ENCODE data around the gene HOXB6. TPM values are rescaled to one million over a fixed set of nuclear protein-coding genes. Genes with fewer than 3 reads are reported as not detected.

HOXB6 gene
- polyA plus RNA-seq, 1 donor = 9.8 TPM

DNA sequence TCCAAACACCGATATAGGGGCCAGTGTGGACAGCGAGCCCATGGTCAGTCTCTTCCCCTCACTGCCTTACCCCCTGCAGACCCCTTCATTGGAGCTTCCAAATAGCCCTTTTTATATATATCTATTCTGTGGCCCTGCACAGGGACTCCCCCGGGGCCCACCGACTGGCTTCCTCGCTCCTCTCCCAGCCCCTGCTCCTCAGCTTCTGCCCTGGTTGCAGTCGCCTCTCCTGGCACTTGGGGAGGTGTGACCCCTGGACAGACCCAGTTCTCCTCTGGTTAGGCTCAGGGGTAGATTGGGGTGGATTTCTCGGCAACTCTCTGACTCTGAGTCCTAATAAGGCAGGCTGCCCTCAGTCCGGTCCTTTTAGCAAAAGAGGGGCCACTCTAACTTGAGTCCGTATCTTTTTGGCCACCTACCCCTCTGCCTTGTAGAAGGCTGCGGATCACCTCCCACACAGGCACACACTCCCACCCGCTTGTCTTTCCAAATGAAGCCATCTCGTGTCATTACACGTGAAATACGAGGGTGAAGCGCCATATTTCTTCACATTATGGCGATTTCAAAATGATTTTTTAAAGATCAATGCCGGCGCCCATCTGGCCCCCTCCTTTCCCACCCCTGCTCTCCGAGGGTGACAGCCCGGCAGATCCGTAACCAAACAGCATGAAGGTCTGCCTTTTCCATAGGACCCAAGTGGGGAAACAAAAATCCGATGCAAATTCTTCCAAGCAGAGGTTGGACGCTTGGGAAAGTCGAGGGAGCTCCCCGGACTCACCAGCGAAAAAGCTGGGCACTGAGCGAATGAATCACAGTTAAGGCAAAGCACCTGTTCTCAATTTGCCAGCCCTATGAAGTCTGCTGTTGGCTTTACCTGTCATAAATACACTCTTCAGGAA is 23.1 kb upstream of the HOXB6 start:
- Histone ChIP-seq H3K27me3 (ENCODE audit: control insufficient read depth, insufficient read depth, low read length) (peaks cover 99% of the 10 kb centered on the region), H3K4me1 (ENCODE audit: control insufficient read depth, insufficient read depth, low read length) (peaks cover 33% of the 10 kb centered on the region), H3K9me3 (ENCODE audit: control insufficient read depth, low read depth, low read length) (peaks cover 9% of the 10 kb centered on the region), H3K27ac (ENCODE audit: low read length) (no peak overlapping the region), H3K36me3 (ENCODE audit: control insufficient read depth, insufficient read depth, low read length) (no peaks in the 10 kb centered on the region), H3K4me3 (ENCODE audit: low read length) (no peak overlapping the region)
- no CpG with 5 or more reads among the region's 27 CpGs for WGBS (ENCODE audit: insufficient coverage, low lambda C conversion rate)
- no peak for DNase-seq

DNA sequence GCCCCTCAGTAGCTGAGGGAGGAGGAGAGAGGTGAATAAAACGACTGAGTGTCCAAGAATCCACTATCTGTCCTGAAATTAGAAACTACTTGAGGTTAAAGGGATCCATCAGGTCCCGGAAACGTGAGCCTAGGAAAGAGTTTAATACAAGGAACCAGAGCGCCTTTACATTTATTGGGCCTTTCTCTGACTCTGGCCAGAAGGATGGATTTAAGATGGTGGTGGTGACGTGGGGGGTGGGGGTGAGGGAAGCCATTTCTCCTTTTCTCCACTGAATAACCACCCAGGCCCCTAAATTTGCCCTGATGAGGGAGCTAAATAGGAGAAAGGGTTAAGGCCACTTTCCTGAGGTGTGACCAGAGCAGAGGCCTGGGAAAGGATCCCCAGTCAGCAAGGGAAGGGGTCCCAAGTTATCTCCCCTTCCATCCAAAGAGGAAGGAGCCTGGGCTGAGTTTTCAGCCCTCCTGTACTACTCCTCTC is 22.4 kb upstream of the HOXB6 start:
- Histone ChIP-seq H3K27ac (ENCODE audit: low read length) (no peak overlapping the region), H3K36me3 (ENCODE audit: control insufficient read depth, insufficient read depth, low read length) (no peaks in the 10 kb centered on the region), H3K4me3 (ENCODE audit: low read length) (no peak overlapping the region), H3K27me3 (ENCODE audit: control insufficient read depth, insufficient read depth, low read length) (peaks cover 99% of the 10 kb centered on the region), H3K4me1 (ENCODE audit: control insufficient read depth, insufficient read depth, low read length) (peaks cover 33% of the 10 kb centered on the region), H3K9me3 (ENCODE audit: control insufficient read depth, low read depth, low read length) (peaks cover 9% of the 10 kb centered on the region)
- WGBS (ENCODE audit: insufficient coverage, low lambda C conversion rate) = no CpG with 5 or more reads among the region's 5 CpGs
- no peak for DNase-seq

DNA sequence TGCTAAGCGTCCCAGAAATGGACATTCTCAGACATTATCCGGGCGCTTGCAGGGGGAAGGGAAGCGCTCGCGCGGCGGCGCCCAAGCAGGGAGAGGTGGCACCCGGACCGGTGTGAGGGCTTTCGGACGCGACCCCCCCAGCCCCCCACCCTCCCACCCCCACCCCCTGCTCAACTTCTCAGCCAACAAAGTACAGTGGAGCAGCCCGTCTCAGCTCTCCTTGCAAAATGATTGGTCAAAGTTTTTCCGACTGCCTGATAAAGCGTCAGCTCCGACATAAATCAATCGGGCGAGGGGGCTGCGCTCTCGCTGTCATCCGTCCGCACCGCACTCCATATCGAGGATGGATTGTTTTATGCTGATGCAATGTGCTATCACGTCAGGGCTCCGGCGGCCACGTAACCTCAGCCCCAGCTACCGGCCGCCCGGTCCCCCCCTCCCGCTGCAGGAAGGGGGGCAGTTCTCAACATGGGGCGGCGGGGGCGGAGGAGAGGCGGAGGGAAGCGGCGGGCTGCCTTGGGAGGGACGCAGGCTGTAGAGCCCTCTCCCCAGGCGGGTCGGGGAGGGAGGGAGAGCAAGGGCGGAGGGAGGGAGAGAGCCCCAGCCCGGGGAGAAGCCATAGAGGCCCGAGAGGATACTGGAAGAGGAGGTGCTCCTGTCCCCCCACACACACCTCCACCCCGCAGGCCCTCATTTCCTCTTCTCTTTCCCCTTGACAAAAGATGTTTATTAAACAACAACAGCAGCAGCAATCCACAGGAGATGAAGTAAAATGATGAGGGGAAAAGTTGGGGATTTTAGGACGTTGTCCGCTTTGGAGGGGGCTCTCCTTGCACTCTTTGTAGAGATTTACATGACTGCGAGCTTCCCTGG is 21.7 kb upstream of the HOXB6 start, which contains the start of gene HOXB9:
Gene HOXB9 (minus strand): TSS at position 114 of the 873 bp plus-strand sequence. CDS start 89 bp downstream, at position 25.
- Histone ChIP-seq H3K4me1 (ENCODE audit: control insufficient read depth, insufficient read depth, low read length) (peaks cover 29% of the 10 kb centered on the region), H3K4me3 (ENCODE audit: low read length) (peak within 1 kb of the TSS; percentile 27), H3K9me3 (ENCODE audit: control insufficient read depth, low read depth, low read length) (peaks cover 10% of the 10 kb centered on the region), H3K27ac (ENCODE audit: low read length) (peak within 1 kb of the TSS; percentile 21), H3K27me3 (ENCODE audit: control insufficient read depth, insufficient read depth, low read length) (peaks cover 99% of the 10 kb centered on the region), H3K36me3 (ENCODE audit: control insufficient read depth, insufficient read depth, low read length) (no peaks in the 10 kb centered on the region)
- WGBS (ENCODE audit: insufficient coverage, low lambda C conversion rate) = no CpG with 5 or more reads among the region's 50 CpGs
- DNase-seq = no peak

DNA sequence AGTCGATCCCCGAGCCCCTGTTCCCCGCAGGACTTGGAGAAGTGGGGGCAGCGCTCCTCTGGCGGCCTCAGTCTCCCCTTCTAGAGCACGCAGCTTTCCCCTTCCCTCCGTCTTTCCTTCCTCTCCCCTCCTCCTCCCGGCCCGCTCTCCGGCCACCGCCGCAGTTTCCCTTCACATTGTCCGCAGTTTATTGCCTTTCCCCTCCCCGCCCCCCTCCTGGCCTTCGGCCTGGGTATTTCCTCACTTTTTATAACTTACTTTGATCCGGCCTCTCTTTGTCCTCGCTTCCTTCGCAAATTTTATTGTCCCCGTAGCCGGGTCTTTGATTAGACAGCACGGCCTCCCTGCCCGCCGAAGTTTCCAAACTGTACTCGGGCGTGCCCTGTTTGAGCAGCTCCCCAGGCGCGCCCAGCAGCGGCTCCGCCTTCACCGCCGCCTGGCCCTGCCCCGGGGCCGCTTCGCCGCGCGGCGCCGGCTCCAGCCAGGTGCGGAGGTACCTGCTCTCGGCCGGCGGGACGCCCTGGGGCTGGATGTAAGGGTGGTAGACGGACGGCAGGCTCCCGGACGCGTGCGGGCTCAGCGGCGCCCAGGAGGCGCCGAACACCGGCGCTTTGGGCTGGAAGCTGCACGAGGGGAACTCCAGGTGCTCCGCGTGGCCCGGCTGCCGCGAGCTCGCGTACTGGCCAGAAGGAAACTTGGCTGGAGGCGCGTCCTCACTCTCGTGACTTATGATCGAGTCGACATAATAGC is 20.9 kb upstream of the HOXB6 start:
- Histone ChIP-seq H3K27me3 (ENCODE audit: control insufficient read depth, insufficient read depth, low read length) (peaks cover 99% of the 10 kb centered on the region), H3K27ac (ENCODE audit: low read length) (peak overlapping the region; percentile 21), H3K36me3 (ENCODE audit: control insufficient read depth, insufficient read depth, low read length) (no peaks in the 10 kb centered on the region), H3K9me3 (ENCODE audit: control insufficient read depth, low read depth, low read length) (peaks cover 13% of the 10 kb centered on the region), H3K4me3 (ENCODE audit: low read length) (peak overlapping the region; percentile 27), H3K4me1 (ENCODE audit: control insufficient read depth, insufficient read depth, low read length) (peaks cover 29% of the 10 kb centered on the region)
- DNase-seq = peak in 1 of 2 donors; percentile 40
- 0% methylated on average over 5 of the region's 69 CpGs for WGBS (ENCODE audit: insufficient coverage, low lambda C conversion rate)

DNA sequence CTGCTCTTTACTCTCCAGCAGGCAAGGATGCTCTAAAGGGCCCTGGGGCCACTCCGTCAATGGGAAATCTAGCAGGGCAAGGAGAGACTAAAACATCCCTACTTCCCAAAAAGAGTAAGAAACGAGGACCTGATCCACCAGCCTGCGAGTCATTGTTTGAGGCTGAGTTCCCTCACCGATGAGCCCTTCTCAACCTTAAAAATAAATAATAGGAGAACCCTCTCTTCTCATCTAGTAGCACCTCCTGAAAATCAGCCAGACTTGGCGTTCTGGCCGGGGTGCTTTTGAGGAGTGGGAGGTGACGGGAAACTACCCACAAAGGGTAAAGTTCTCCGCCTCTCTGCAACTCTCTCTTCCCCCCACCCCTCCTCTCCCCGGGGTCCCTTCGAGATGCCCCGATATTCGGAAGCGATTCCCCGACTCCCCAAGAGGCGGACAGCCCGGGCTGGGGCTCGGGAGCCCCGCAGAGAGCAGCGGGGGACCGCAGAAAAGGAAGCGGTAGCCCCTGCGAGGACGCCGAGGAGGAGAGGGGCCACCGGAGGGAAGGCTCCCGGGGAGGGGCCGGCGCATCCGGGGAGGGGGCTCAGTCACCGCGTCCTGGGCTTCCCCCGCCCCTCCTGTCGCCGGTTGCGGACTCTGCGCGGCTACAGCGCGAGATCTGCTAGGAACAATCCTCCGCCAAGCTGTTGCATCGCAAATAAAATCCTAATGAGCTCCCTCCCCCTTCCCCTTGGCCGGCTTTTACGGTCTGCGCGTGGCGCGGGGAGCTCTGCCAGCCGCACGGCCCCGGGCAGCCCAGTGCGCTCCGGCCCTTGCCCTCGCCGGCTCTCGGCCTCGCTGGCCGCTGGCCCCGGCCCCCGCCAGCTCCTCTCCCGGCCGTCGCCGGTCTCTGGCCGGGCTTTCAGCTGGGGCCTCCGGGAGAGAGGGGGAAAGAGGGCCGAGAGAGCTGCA is 20.0 kb upstream of the HOXB6 start:
- H3K4me1 ChIP-seq (ENCODE audit: control insufficient read depth, insufficient read depth, low read length) = peaks cover 31% of the 10 kb centered on the region
- peak overlapping the region; percentile 27 for H3K4me3 ChIP-seq (ENCODE audit: low read length)
- H3K9me3 ChIP-seq (ENCODE audit: control insufficient read depth, low read depth, low read length) = peaks cover 16% of the 10 kb centered on the region
- H3K27ac ChIP-seq (ENCODE audit: low read length) = no peak overlapping the region
- 0% methylated on average over 4 of the region's 66 CpGs for WGBS (ENCODE audit: insufficient coverage, low lambda C conversion rate)
- no peaks in the 10 kb centered on the region for H3K36me3 ChIP-seq (ENCODE audit: control insufficient read depth, insufficient read depth, low read length)
- DNase-seq = no peak
- H3K27me3 ChIP-seq (ENCODE audit: control insufficient read depth, insufficient read depth, low read length) = peaks cover 99% of the 10 kb centered on the region

DNA sequence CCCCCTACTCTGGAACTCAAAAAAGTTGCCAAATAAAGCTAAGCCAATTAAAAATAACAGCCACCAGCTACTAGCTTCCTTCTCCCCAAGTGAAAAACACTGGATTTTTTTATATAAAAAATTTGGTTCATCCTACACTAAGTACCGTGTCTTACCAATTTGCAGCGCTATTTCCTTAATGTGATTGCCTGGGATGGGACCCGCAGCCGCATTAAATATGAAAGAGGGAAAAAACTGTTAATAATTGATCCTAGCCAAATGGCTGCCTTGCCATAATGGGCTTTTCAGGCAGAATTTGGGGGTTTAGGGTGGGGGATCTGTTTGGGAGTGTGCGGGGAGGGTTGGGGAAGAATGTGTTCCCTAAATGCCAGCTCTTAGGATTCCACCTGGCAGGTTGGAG is 19.3 kb upstream of the HOXB6 start:
- Histone ChIP-seq H3K27ac (ENCODE audit: low read length) (no peak overlapping the region), H3K4me3 (ENCODE audit: low read length) (no peak overlapping the region), H3K9me3 (ENCODE audit: control insufficient read depth, low read depth, low read length) (peaks cover 14% of the 10 kb centered on the region), H3K36me3 (ENCODE audit: control insufficient read depth, insufficient read depth, low read length) (no peaks in the 10 kb centered on the region), H3K27me3 (ENCODE audit: control insufficient read depth, insufficient read depth, low read length) (peaks cover 99% of the 10 kb centered on the region), H3K4me1 (ENCODE audit: control insufficient read depth, insufficient read depth, low read length) (peaks cover 36% of the 10 kb centered on the region)
- no CpG with 5 or more reads among the region's 5 CpGs for WGBS (ENCODE audit: insufficient coverage, low lambda C conversion rate)
- no peak for DNase-seq

DNA sequence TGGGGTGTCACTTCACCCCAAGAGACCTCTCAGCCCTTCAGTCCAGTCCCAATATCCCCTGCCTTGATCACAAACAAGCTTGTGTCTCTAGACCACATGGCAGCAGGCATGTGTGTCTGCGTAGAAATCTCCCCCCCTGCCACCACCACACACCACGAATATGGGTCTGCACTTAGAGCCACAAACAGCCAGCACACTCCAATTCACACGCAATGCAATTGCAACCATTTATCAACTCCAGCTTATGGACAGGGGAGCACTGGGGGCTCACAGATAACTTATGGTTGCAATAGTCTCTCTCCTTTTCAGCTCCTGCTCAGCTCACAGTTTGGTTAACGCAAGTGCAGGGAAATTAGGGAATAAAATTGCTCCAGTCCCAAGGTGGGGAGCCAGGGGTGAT is 18.8 kb upstream of the HOXB6 start:
- Histone ChIP-seq H3K9me3 (ENCODE audit: control insufficient read depth, low read depth, low read length) (peaks cover 14% of the 10 kb centered on the region), H3K36me3 (ENCODE audit: control insufficient read depth, insufficient read depth, low read length) (no peaks in the 10 kb centered on the region), H3K4me1 (ENCODE audit: control insufficient read depth, insufficient read depth, low read length) (peaks cover 36% of the 10 kb centered on the region), H3K27me3 (ENCODE audit: control insufficient read depth, insufficient read depth, low read length) (peaks cover 98% of the 10 kb centered on the region), H3K4me3 (ENCODE audit: low read length) (no peak overlapping the region), H3K27ac (ENCODE audit: low read length) (no peak overlapping the region)
- WGBS (ENCODE audit: insufficient coverage, low lambda C conversion rate) = 0% methylated on average over 1 of the region's 4 CpGs
- DNase-seq = no peak

DNA sequence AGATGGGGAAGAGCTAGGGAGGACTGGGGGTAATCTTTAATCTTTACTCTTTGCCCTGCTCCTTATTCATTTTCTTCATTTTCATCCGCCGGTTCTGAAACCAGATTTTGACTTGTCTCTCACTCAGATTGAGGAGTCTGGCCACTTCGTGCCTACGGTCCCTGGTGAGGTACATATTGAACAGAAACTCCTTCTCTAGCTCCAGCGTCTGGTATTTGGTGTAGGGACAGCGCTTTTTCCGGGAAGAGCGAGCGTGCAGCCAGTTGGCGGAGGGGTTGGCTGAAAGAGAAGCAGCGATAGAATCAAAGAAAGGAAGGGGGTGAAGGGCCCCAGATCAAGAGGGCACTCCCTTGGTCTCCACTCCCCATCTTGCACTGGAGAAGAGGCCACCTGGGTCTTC is 18.1 kb upstream of the HOXB6 start:
- H3K4me3 ChIP-seq (ENCODE audit: low read length) = no peak overlapping the region
- peaks cover 98% of the 10 kb centered on the region for H3K27me3 ChIP-seq (ENCODE audit: control insufficient read depth, insufficient read depth, low read length)
- peaks cover 17% of the 10 kb centered on the region for H3K9me3 ChIP-seq (ENCODE audit: control insufficient read depth, low read depth, low read length)
- WGBS (ENCODE audit: insufficient coverage, low lambda C conversion rate) = 40% methylated on average over 2 of the region's 11 CpGs
- H3K4me1 ChIP-seq (ENCODE audit: control insufficient read depth, insufficient read depth, low read length) = peaks cover 42% of the 10 kb centered on the region
- no peaks in the 10 kb centered on the region for H3K36me3 ChIP-seq (ENCODE audit: control insufficient read depth, insufficient read depth, low read length)
- no peak for DNase-seq
- no peak overlapping the region for H3K27ac ChIP-seq (ENCODE audit: low read length)

All from large intestine (tissue), 3 donors.